Activated naive CD4-positive, alpha-beta T cell treated with anti-CD3 and anti-CD28 coated beads for 36 hours (primary cell): ENCODE results near the gene VWA1. TPM values are rescaled to one million over a fixed set of nuclear protein-coding genes. Genes with fewer than 3 reads are reported as not detected.

Source experiments
- total RNA-seq, 2 experiments: library from RNA; stranded (reverse); gene quantifications; one replicate each; pipeline ENCODE4 v1.2.3, GENCODE V29; 2021

VWA1 gene
- total RNA-seq, 2 experiments from 2014 or later: 0.72 to 0.74 TPM

Other genes with a start within 250 kb of the VWA1 start
- 10 to 100 TPM; 30.7 to 31.0 TPM for gene TNFRSF18, start 229.1 kb upstream of the VWA1 start, total RNA-seq
- 100 to 1,000 TPM; 107 to 110 TPM for gene TNFRSF4, start 221.5 kb upstream of the VWA1 start, total RNA-seq
- gene SDF4, start 203.7 kb upstream of the VWA1 start, total RNA-seq: 10 to 100 TPM; 74.7 to 79.5 TPM
- 1 to 10 TPM; 8.7 to 9.9 TPM for gene B3GALT6, start 203.5 kb upstream of the VWA1 start, total RNA-seq
- gene C1QTNF12, start 189.0 kb upstream of the VWA1 start, total RNA-seq: 1 to 10 TPM; 6.0 to 7.8 TPM
- 10 to 100 TPM; 48.5 to 49.7 TPM for gene UBE2J2, start 161.8 kb upstream of the VWA1 start, total RNA-seq
- 1 to 10 TPM; 5.6 to 7.6 TPM for gene SCNN1D, start 155.3 kb upstream of the VWA1 start, total RNA-seq
- gene ACAP3, start 127.8 kb upstream of the VWA1 start, total RNA-seq: 10 to 100 TPM; 24.1 to 25.3 TPM
- gene PUSL1, start 127.1 kb upstream of the VWA1 start, total RNA-seq: 10 to 100 TPM; 17.0 to 17.6 TPM
- 100 to 1,000 TPM; 117 to 118 TPM for gene INTS11, start 111.0 kb upstream of the VWA1 start, total RNA-seq
- 1 to 10 TPM; 5.6 to 5.7 TPM for gene CPTP, start 110.9 kb upstream of the VWA1 start, total RNA-seq
- gene TAS1R3, start 104.4 kb upstream of the VWA1 start, total RNA-seq: under 1 TPM; 0.10 to 0.14 TPM
- gene DVL1, start 86.3 kb upstream of the VWA1 start, total RNA-seq: 10 to 100 TPM; 33.4 to 35.0 TPM
- under 1 TPM; 0.54 to 0.57 TPM for gene MXRA8, start 77.1 kb upstream of the VWA1 start, total RNA-seq
- gene AURKAIP1, start 60.5 kb upstream of the VWA1 start, total RNA-seq: 100 to 1,000 TPM; 108 TPM
- 100 to 1,000 TPM in 1 of 2 experiments, 10 to 100 TPM in 1; 97.7 to 108 TPM for gene CCNL2, start 36.4 kb upstream of the VWA1 start, total RNA-seq
- 100 to 1,000 TPM; 103 to 107 TPM for gene MRPL20, start 28.4 kb upstream of the VWA1 start, total RNA-seq
- gene ANKRD65, start 14.4 kb upstream of the VWA1 start, total RNA-seq: not detected
- under 1 TPM; 0.42 to 0.57 TPM for gene ATAD3C, start 14.0 kb downstream of the VWA1 start, total RNA-seq
- gene ATAD3B, start 36.1 kb downstream of the VWA1 start, total RNA-seq: 10 to 100 TPM; 32.7 to 38.7 TPM
- 10 to 100 TPM; 39.4 to 41.0 TPM for gene ATAD3A, start 76.5 kb downstream of the VWA1 start, total RNA-seq
- gene TMEM240, start 104.9 kb downstream of the VWA1 start, total RNA-seq: not detected
- gene SSU72, start 139.2 kb downstream of the VWA1 start, total RNA-seq: 10 to 100 TPM; 91.6 to 95.9 TPM
- 1 to 10 TPM in 1 of 2 experiments, under 1 TPM in 1; 0.94 to 1.2 TPM for gene FNDC10, start 164.4 kb downstream of the VWA1 start, total RNA-seq
- gene MIB2, start 179.8 kb downstream of the VWA1 start, total RNA-seq: 10 to 100 TPM; 27.6 to 31.7 TPM
- under 1 TPM; 0.64 to 0.99 TPM for gene MMP23B, start 196.5 kb downstream of the VWA1 start, total RNA-seq
- 10 to 100 TPM; 33.7 to 34.4 TPM for gene CDK11B, start 223.3 kb downstream of the VWA1 start, total RNA-seq